ENCODE measurements around the gene RGSL1. TPM values are rescaled to one million over a fixed set of nuclear protein-coding genes. Genes with fewer than 3 reads are reported as not detected.
"Not testable (repeated sequence)": the region's sequence is repeated elsewhere in the genome, so short reads cannot be mapped to it uniquely, and the experiment has no call there.

The RGSL1 gene
- total RNA-seq, 2 experiments from 2014 or later = not detected

GRCh38 chr1:182428043-182428442 is 21.9 kb upstream of the RGSL1 start:
- H3K27ac Mint-ChIP-seq = no peak overlapping the region
- ATAC-seq (ENCODE audit: low read depth) (no peak), DNase-seq (no peak)
- H3K36me3 Mint-ChIP-seq = no peaks in the 10 kb centered on the region
- peaks cover 3% of the 10 kb centered on the region for H3K27me3 Mint-ChIP-seq
- no peaks in the 10 kb centered on the region for H3K9me3 Mint-ChIP-seq
- no peak overlapping the region for H3K4me3 Mint-ChIP-seq
- POLR2A ChIA-PET = no interaction called here
- peaks cover 10% of the 10 kb centered on the region for H3K4me1 Mint-ChIP-seq

GRCh38 chr1:182430263-182431068 is 19.5 kb upstream of the RGSL1 start:
- Mint-ChIP-seq H3K4me1 (peaks cover 10% of the 10 kb centered on the region), H3K4me3 (peak overlapping the region; percentile 48), H3K36me3 (no peaks in the 10 kb centered on the region), H3K27ac (peak overlapping the region; percentile 75), H3K27me3 (peaks cover 3% of the 10 kb centered on the region), H3K9me3 (no peaks in the 10 kb centered on the region)
- ATAC-seq (ENCODE audit: low read depth) = peak; percentile 87
- no peak for DNase-seq
- POLR2A ChIA-PET = interaction anchor here (1.0 kb wide), 1 partner anchor 360 kb away, joined by 3 read pairs; no protein-coding TSS in a partner anchor

- H3K36me3 Mint-ChIP-seq = no peaks in the 10 kb centered on the region
- DNase-seq = no peak
- H3K4me3 Mint-ChIP-seq = no peak overlapping the region
- peaks cover 3% of the 10 kb centered on the region for H3K27me3 Mint-ChIP-seq
- peaks cover 10% of the 10 kb centered on the region for H3K4me1 Mint-ChIP-seq
- H3K9me3 Mint-ChIP-seq = no peaks in the 10 kb centered on the region
- no peak for ATAC-seq (ENCODE audit: low read depth)
- POLR2A ChIA-PET = interaction anchor here (1.0 kb wide), 1 partner anchor 360 kb away, joined by 3 read pairs; no protein-coding TSS in a partner anchor
- H3K27ac Mint-ChIP-seq = peak overlapping the region; percentile 4
Observed at GRCh38 chr1:182431278-182431677, 18.7 kb upstream of the RGSL1 start.

GRCh38 chr1:182433580-182433979 is 16.4 kb upstream of the RGSL1 start:
- Mint-ChIP-seq H3K27ac (no peak overlapping the region), H3K36me3 (peaks cover 2% of the 10 kb centered on the region), H3K9me3 (peaks cover 4% of the 10 kb centered on the region), H3K27me3 (peaks cover 6% of the 10 kb centered on the region), H3K4me1 (peaks cover 13% of the 10 kb centered on the region), H3K4me3 (no peak overlapping the region)
- ATAC-seq (ENCODE audit: low read depth) = no peak
- POLR2A ChIA-PET = no interaction called here
- DNase-seq = no peak

- Mint-ChIP-seq H3K9me3 (peaks cover 4% of the 10 kb centered on the region), H3K27ac (no peak overlapping the region), H3K4me3 (no peak overlapping the region), H3K4me1 (peaks cover 3% of the 10 kb centered on the region), H3K27me3 (peaks cover 3% of the 10 kb centered on the region), H3K36me3 (peaks cover 2% of the 10 kb centered on the region)
- POLR2A ChIA-PET = no interaction called here
- ATAC-seq (ENCODE audit: low read depth) (no peak), DNase-seq (no peak)
Observed at GRCh38 chr1:182438326-182438725, 11.6 kb upstream of the RGSL1 start.

- H3K4me1 Mint-ChIP-seq = peaks cover 3% of the 10 kb centered on the region
- H3K9me3 Mint-ChIP-seq = peaks cover 4% of the 10 kb centered on the region
- peaks cover 1% of the 10 kb centered on the region for H3K27me3 Mint-ChIP-seq
- DNase-seq (no peak), ATAC-seq (ENCODE audit: low read depth) (no peak)
- no peak overlapping the region for H3K27ac Mint-ChIP-seq
- no peak overlapping the region for H3K4me3 Mint-ChIP-seq
- peaks cover 2% of the 10 kb centered on the region for H3K36me3 Mint-ChIP-seq
- POLR2A ChIA-PET = no interaction called here
Observed at GRCh38 chr1:182441719-182442118, 8.2 kb upstream of the RGSL1 start.

GRCh38 chr1:182442333-182442732 is 7.6 kb upstream of the RGSL1 start:
- DNase-seq = no peak
- peaks cover 3% of the 10 kb centered on the region for H3K4me1 Mint-ChIP-seq
- H3K27me3 Mint-ChIP-seq = no peaks in the 10 kb centered on the region
- H3K36me3 Mint-ChIP-seq = peaks cover 2% of the 10 kb centered on the region
- no peak overlapping the region for H3K4me3 Mint-ChIP-seq
- no peak for ATAC-seq (ENCODE audit: low read depth)
- POLR2A ChIA-PET = no interaction called here
- H3K27ac Mint-ChIP-seq = no peak overlapping the region
- H3K9me3 Mint-ChIP-seq = peaks cover 4% of the 10 kb centered on the region

- ATAC-seq (ENCODE audit: low read depth) = no peak
- no peaks in the 10 kb centered on the region for H3K36me3 Mint-ChIP-seq
- no peaks in the 10 kb centered on the region for H3K4me1 Mint-ChIP-seq
- H3K4me3 Mint-ChIP-seq = no peak overlapping the region
- no peak for DNase-seq
- POLR2A ChIA-PET = no interaction called here
- no peaks in the 10 kb centered on the region for H3K9me3 Mint-ChIP-seq
- no peaks in the 10 kb centered on the region for H3K27me3 Mint-ChIP-seq
- no peak overlapping the region for H3K27ac Mint-ChIP-seq
Observed at GRCh38 chr1:182444497-182444896, 5.4 kb upstream of the RGSL1 start.

GRCh38 chr1:182446033-182446669 is 3.8 kb upstream of the RGSL1 start:
- Mint-ChIP-seq H3K4me1 (no peaks in the 10 kb centered on the region), H3K9me3 (no peaks in the 10 kb centered on the region), H3K27ac (no peak overlapping the region), H3K36me3 (no peaks in the 10 kb centered on the region), H3K27me3 (no peaks in the 10 kb centered on the region), H3K4me3 (no peak overlapping the region)
- ATAC-seq (ENCODE audit: low read depth) (peak; percentile 54), DNase-seq (no peak)
- POLR2A ChIA-PET = no interaction called here

- H3K4me1 Mint-ChIP-seq; ATAC-seq (ENCODE audit: low read depth); H3K4me3 Mint-ChIP-seq; POLR2A ChIA-PET; H3K9me3 Mint-ChIP-seq; H3K27ac Mint-ChIP-seq; DNase-seq; H3K27me3 Mint-ChIP-seq; H3K36me3 Mint-ChIP-seq: not testable (repeated sequence)
Observed at GRCh38 chr1:182447124-182447523, 2.8 kb upstream of the RGSL1 start.

- POLR2A ChIA-PET = no interaction called here
- DNase-seq (no peak), ATAC-seq (ENCODE audit: low read depth) (no peak)
- Mint-ChIP-seq H3K4me3 (no peak overlapping the region), H3K27me3 (no peaks in the 10 kb centered on the region), H3K4me1 (peaks cover 3% of the 10 kb centered on the region), H3K9me3 (no peaks in the 10 kb centered on the region), H3K36me3 (no peaks in the 10 kb centered on the region), H3K27ac (no peak overlapping the region)
Observed at GRCh38 chr1:182447660-182448059, 2.3 kb upstream of the RGSL1 start.

GRCh38 chr1:182453631-182454030 is 3.7 kb downstream of the RGSL1 start:
- Mint-ChIP-seq H3K27ac (no peak overlapping the region), H3K4me1 (peaks cover 3% of the 10 kb centered on the region), H3K27me3 (peaks cover 6% of the 10 kb centered on the region), H3K4me3 (no peak overlapping the region), H3K9me3 (no peaks in the 10 kb centered on the region), H3K36me3 (no peaks in the 10 kb centered on the region)
- POLR2A ChIA-PET = no interaction called here
- no peak for ATAC-seq (ENCODE audit: low read depth)
- DNase-seq = no peak

GRCh38 chr1:182457844-182458243 is 7.9 kb downstream of the RGSL1 start:
- no peak for DNase-seq
- ATAC-seq (ENCODE audit: low read depth) = no peak
- peaks cover 26% of the 10 kb centered on the region for H3K27me3 Mint-ChIP-seq
- no peak overlapping the region for H3K27ac Mint-ChIP-seq
- H3K4me1 Mint-ChIP-seq = no peaks in the 10 kb centered on the region
- no peak overlapping the region for H3K4me3 Mint-ChIP-seq
- no peaks in the 10 kb centered on the region for H3K36me3 Mint-ChIP-seq
- H3K9me3 Mint-ChIP-seq = no peaks in the 10 kb centered on the region
- POLR2A ChIA-PET = no interaction called here

GRCh38 chr1:182459949-182460348 is 10.0 kb downstream of the RGSL1 start:
- Mint-ChIP-seq H3K36me3 (no peaks in the 10 kb centered on the region), H3K4me1 (no peaks in the 10 kb centered on the region), H3K4me3 (no peak overlapping the region), H3K27ac (no peak overlapping the region), H3K27me3 (peaks cover 24% of the 10 kb centered on the region), H3K9me3 (no peaks in the 10 kb centered on the region)
- DNase-seq (no peak), ATAC-seq (ENCODE audit: low read depth) (no peak)
- POLR2A ChIA-PET = no interaction called here
